Measurements from ENCODE around the gene CYP26C1. TPM values are rescaled to one million over a fixed set of nuclear protein-coding genes. Genes with fewer than 3 reads are reported as not detected.

CYP26C1 gene
- total and polyA plus RNA-seq, 8 donors: 7.0 TPM; not detected in 7

DNA sequence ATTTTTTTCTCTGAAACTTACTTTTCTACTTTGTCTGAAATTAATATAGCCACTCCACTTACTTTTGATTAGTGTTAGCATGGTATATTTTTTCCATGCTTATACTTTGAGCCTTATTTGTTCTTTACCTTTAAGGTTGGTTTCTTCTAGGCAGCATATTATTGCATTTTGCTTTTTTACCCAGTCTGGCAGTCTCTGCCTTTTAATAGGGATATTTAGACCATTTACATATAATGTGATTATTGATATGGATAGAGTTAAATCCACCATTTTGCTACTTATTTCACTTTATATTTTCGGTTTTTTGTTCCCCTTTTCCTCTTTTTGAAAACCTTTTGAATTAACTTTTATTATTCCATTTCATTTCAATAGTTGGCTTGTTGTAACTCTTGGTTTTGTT lies 43.4 kb downstream of the CYP26C1 start:
- intact Hi-C loops (cut with DNase I; ENCODE audit: low total_unique reads): no loop called here
- 71 to 88% (median 81%) methylated on average over 1 of the region's 1 CpG for WGBS, 5 donors
- H3K4me1 ChIP-seq: no peaks in the 10 kb centered on the region
- H3K36me3 ChIP-seq: no peaks in the 10 kb centered on the region
- DNase-seq: no peak
- no peaks in the 10 kb centered on the region for H3K27me3 ChIP-seq
- TF ChIP-seq POLR2AphosphoS5 (IDR thresholded peaks at IDR 0.05) (no peak), EP300 (IDR thresholded peaks at IDR 0.05) (no peak), POLR2A (IDR thresholded peaks at IDR 0.05) (no peak)
- TF ChIP-seq, protein P1, sequence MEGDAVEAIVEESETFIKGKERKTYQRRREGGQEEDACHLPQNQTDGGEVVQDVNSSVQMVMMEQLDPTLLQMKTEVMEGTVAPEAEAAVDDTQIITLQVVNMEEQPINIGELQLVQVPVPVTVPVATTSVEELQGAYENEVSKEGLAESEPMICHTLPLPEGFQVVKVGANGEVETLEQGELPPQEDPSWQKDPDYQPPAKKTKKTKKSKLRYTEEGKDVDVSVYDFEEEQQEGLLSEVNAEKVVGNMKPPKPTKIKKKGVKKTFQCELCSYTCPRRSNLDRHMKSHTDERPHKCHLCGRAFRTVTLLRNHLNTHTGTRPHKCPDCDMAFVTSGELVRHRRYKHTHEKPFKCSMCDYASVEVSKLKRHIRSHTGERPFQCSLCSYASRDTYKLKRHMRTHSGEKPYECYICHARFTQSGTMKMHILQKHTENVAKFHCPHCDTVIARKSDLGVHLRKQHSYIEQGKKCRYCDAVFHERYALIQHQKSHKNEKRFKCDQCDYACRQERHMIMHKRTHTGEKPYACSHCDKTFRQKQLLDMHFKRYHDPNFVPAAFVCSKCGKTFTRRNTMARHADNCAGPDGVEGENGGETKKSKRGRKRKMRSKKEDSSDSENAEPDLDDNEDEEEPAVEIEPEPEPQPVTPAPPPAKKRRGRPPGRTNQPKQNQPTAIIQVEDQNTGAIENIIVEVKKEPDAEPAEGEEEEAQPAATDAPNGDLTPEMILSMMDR (IDR thresholded peaks at IDR 0.05): no peak
- no peak overlapping the region for H3K27ac ChIP-seq
- H3K4me3 ChIP-seq: no peak overlapping the region
- peaks cover 0 to 6% (median 0%) of the 10 kb centered on the region in 4 donors for H3K9me3 ChIP-seq

DNA sequence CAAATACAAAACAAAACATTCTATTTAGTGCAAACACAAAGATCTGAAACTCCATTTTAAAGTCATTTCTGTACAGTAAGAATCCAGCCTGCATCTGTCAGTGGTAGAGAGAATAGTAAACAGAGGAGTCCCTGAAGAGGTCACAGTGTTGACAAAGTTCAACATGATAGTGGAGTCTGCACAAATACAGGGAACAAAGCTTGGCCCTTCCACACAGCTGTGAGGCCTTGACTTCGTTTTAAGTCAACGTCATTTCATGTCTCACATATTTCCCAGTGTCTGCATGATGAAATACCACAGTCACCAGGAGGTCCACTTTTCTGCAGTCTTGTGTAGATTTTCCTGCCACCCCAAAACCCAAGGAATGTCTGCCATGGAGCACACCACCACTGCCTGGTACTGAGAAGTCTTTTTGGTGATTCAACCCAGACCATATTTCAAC lies 46.1 kb downstream of the CYP26C1 start:
- Histone ChIP-seq H3K27me3 (no peaks in the 10 kb centered on the region), H3K4me3 (no peak overlapping the region), H3K27ac (no peak overlapping the region), H3K4me1 (no peaks in the 10 kb centered on the region), H3K36me3 (no peaks in the 10 kb centered on the region), H3K9me3 (peaks cover 0 to 6% (median 0%) of the 10 kb centered on the region in 4 donors)
- intact Hi-C loops (cut with DNase I; ENCODE audit: low total_unique reads): no loop called here
- TF ChIP-seq POLR2AphosphoS5 (IDR thresholded peaks at IDR 0.05) (no peak), EP300 (IDR thresholded peaks at IDR 0.05) (no peak), POLR2A (IDR thresholded peaks at IDR 0.05) (no peak)
- TF ChIP-seq, protein P1 (IDR thresholded peaks at IDR 0.05): no peak
- 32 to 52% (median 50%) methylated on average over 2 of the region's 2 CpGs for WGBS, 5 donors
- no peak for DNase-seq

DNA sequence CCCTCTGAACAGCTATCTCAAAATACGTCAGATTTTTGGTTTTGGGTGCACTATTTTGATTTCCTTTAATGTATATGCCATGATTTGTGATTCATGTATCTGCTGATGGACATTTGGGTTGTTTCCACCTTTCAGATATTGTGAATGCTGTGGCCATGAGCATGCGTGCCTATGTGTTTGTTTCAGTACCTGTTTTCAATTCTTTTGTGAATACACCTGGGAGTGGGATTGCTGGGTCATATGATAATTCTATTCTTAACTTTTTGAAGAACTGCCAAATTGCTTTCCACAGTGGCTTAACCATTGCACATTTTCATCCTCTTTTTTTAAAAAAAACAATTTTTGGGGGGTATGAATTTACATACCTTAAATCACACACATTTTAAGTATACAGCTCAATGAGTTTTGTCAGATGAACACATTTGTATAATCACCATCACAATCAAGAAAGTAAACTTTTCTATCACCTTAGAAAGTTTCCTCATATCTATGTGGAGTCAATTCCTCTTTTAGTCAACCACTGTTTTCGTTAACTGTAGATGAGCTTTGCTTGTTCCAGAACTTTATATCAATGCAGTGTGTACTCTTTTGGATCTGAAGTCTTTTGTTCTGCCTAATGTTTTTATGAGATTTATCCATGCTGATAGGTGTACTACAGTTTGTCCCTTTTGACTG lies 50.0 kb downstream of the CYP26C1 start:
- TF ChIP-seq, protein P1 (IDR thresholded peaks at IDR 0.05): no peak
- no peak for TF ChIP-seq EP300 (IDR thresholded peaks at IDR 0.05)
- no peak for TF ChIP-seq POLR2AphosphoS5 (IDR thresholded peaks at IDR 0.05)
- TF ChIP-seq POLR2A (IDR thresholded peaks at IDR 0.05): no peak
- intact Hi-C loops (cut with DNase I; ENCODE audit: low total_unique reads): loop anchor here (10.0 kb wide), 1 partner anchor 174 kb away; no protein-coding TSS in a partner anchor
- Histone ChIP-seq H3K4me1 (no peaks in the 10 kb centered on the region), H3K9me3 (no peaks in the 10 kb centered on the region), H3K4me3 (no peak overlapping the region), H3K27me3 (peaks cover 0 to 5% (median 0%) of the 10 kb centered on the region in 3 donors), H3K27ac (no peak overlapping the region), H3K36me3 (no peaks in the 10 kb centered on the region)
- DNase-seq: no peak
- 61 to 79% (median 73%) methylated on average over 3 of the region's 3 CpGs for WGBS, 5 donors

DNA sequence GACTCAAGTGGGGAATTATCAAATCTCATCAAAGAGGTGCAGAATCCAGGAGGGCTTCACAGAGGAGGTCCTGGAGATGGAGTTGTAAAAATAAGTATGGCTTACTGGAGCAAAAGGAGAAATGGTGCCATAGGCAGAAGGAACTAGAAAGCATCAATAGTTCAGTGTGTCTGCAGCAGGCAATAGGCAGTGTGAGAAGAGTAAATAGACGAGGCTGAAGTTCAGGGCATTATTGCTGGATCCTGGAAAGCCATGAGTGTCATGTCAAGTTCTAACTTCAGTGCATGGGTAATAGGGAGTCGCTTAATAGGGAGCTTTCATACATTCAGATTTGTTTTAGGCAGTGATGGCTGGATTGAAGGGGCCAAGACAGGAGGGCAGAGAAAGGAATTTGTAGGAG lies 52.4 kb downstream of the CYP26C1 start:
- no peaks in the 10 kb centered on the region for H3K9me3 ChIP-seq
- no peaks in the 10 kb centered on the region for H3K4me1 ChIP-seq
- intact Hi-C loops (cut with DNase I; ENCODE audit: low total_unique reads): loop anchor here (10.0 kb wide), 1 partner anchor 172 kb away; no protein-coding TSS in a partner anchor
- DNase-seq: no peak
- peaks cover 0 to 5% (median 0%) of the 10 kb centered on the region in 3 donors for H3K27me3 ChIP-seq
- no peaks in the 10 kb centered on the region for H3K36me3 ChIP-seq
- TF ChIP-seq, protein P1 (IDR thresholded peaks at IDR 0.05): no peak
- TF ChIP-seq POLR2A (IDR thresholded peaks at IDR 0.05): no peak
- no peak for TF ChIP-seq POLR2AphosphoS5 (IDR thresholded peaks at IDR 0.05)
- TF ChIP-seq EP300 (IDR thresholded peaks at IDR 0.05): no peak
- H3K27ac ChIP-seq: no peak overlapping the region
- no peak overlapping the region for H3K4me3 ChIP-seq
- WGBS, 5 donors: 59 to 69% (median 62%) methylated on average over 2 of the region's 2 CpGs
